Kidney (tissue), 14 donors: ENCODE results near the gene MYBPC2. TPM values are rescaled to one million over a fixed set of nuclear protein-coding genes. Genes with fewer than 3 reads are reported as not detected.

Experiments used
- DNase-seq, 5 donors: peaks; one replicate each; pipeline ENCODE4 v3.0.0-alpha.2; 2013 to 2020
- FAIRE-seq: peaks from 2 replicates; lab custom pipeline; 2012; peaks lifted over from hg19 to GRCh38; lab: Jason Lieb, UNC
- H3K27ac ChIP-seq, 2 donors: one replicate each; pipeline ENCODE4 v1.7.0; 2013; ENCODE audit warnings: low read depth in 2 of 2, low read length in 2 of 2, inconsistent platforms in 1 of 2
- H3K27me3 ChIP-seq: one replicate; pipeline ENCODE4 v1.7.1; 2013; ENCODE audit warnings: low read length, inconsistent platforms; ENCODE audit not compliant: control insufficient read depth, insufficient read depth
- H3K36me3 ChIP-seq, 3 donors: one replicate each; pipeline versions ENCODE4 v1.7.0 to v1.7.1; 2013; ENCODE audit warnings: low read length in 3 of 3, control low read depth in 1 of 3, inconsistent platforms in 1 of 3; ENCODE audit not compliant: insufficient read depth in 3 of 3, control insufficient read depth in 2 of 3
- H3K4me1 ChIP-seq, 3 donors: one replicate each; pipeline versions ENCODE4 v1.7.0 to v1.7.1; 2013; ENCODE audit warnings: low read length in 3 of 3, inconsistent platforms in 1 of 3, low read depth in 1 of 3; ENCODE audit not compliant: control insufficient read depth in 2 of 3, insufficient read depth in 2 of 3
- H3K4me3 ChIP-seq, 3 donors: one replicate each; pipeline versions ENCODE4 v1.7.0 to v1.8.1; 2013; ENCODE audit warnings: low read length in 3 of 3, control low read depth in 1 of 3, inconsistent platforms in 1 of 3
- H3K9ac ChIP-seq, 3 donors: one replicate each; pipeline versions ENCODE4 v1.7.0 to v1.7.1; 2013; ENCODE audit warnings: low read length in 3 of 3, control low read depth in 1 of 3, inconsistent platforms in 1 of 3
- H3K9me3 ChIP-seq, 3 donors: one replicate each; pipeline versions ENCODE4 v1.7.0 to v1.7.1; 2013; ENCODE audit warnings: low read length in 3 of 3, control low read depth in 1 of 3, inconsistent platforms in 1 of 3; ENCODE audit not compliant: control insufficient read depth in 2 of 3, insufficient read depth in 1 of 3
- intact Hi-C: fragments of 100-400 bp; cut with DNase I; formaldehyde crosslinking; loops from one replicate; pipeline ENCODE4 v1.11.1; 2022
- polyA plus RNA-seq: library from polyadenylated mRNA; stranded (reverse); fragments of 350-450 nt; fragmentation: Illumina TruSeq; extraction: RNeasy Lipid Tissue Mini Kit (QIAGEN cat#74804); gene quantifications from one replicate; pipeline ENCODE4 v1.2.3, GENCODE V29; 2014; ENCODE audit warnings: low read depth, low replicate concordance; ENCODE audit not compliant: insufficient read depth
- total RNA-seq: library from RNA; stranded (reverse); fragmentation: NEBNext Ultra II Directional; extraction: Animal tissue kit (Norgen Biotek cat#: 25700); gene quantifications from one replicate; pipeline ENCODE4 v1.2.1, GENCODE V29; 2021
- TF ChIP-seq, protein P1 (sequence below): IDR thresholded peaks from 3 replicates; pipeline ENCODE4 v1.5.1; 2012; ENCODE audit warnings: mild to moderate bottlenecking, moderate library complexity, borderline replicate concordance; ENCODE audit not compliant: insufficient read depth; ENCODE audit errors: extremely low read depth
- donor health status: control.
- donor health status: control.
- donor health status: control.
- donor health status: control.
- donor health status: control.
- donor health status: DM: yes; HTN: yes; CAD: no.
- donor health status: Normal renal cell carcinoma (clear cell type).

The MYBPC2 gene
- total and polyA plus RNA-seq, 2 donors from 2014 or later = 0.98 TPM; not detected in 1

GRCh38 chr19:50453243-50453642 lies 20.6 kb downstream of the MYBPC2 start:
- FAIRE-seq (no peak), DNase-seq (no peak)
- Histone ChIP-seq H3K4me3 (no peak overlapping the region), H3K27me3 (no peaks in the 10 kb centered on the region), H3K27ac (no peak overlapping the region), H3K9me3 (no peaks in the 10 kb centered on the region), H3K9ac (no peak overlapping the region), H3K4me1 (no peaks in the 10 kb centered on the region), H3K36me3 (no peaks in the 10 kb centered on the region)
- TF ChIP-seq, protein P1, sequence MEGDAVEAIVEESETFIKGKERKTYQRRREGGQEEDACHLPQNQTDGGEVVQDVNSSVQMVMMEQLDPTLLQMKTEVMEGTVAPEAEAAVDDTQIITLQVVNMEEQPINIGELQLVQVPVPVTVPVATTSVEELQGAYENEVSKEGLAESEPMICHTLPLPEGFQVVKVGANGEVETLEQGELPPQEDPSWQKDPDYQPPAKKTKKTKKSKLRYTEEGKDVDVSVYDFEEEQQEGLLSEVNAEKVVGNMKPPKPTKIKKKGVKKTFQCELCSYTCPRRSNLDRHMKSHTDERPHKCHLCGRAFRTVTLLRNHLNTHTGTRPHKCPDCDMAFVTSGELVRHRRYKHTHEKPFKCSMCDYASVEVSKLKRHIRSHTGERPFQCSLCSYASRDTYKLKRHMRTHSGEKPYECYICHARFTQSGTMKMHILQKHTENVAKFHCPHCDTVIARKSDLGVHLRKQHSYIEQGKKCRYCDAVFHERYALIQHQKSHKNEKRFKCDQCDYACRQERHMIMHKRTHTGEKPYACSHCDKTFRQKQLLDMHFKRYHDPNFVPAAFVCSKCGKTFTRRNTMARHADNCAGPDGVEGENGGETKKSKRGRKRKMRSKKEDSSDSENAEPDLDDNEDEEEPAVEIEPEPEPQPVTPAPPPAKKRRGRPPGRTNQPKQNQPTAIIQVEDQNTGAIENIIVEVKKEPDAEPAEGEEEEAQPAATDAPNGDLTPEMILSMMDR = no peak
- intact Hi-C loops = no loop called here

GRCh38 chr19:50455992-50456391 lies 23.3 kb downstream of the MYBPC2 start:
- H3K27me3 ChIP-seq = no peaks in the 10 kb centered on the region
- intact Hi-C loops = no loop called here
- DNase-seq = no peak

DNA sequence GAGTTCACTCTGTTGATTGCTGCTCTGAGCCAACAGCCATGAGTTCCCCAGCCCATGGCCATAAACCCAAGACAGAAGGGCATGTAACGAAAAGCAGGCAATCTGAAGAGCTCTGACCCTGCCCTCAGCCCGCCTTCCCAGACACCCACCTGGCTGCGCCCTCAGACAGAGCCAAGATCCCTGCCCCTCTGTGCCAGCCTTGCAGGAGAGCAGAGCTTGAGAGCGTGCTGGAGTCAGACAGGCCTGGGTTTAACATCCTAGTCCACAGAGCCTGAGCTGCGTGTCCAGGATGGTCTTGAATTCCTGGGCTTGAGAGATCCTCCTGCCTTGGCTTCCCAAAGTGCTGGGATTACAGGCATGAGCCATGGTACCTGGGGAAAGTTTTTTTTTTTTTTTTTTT lies 24.6 kb downstream of the MYBPC2 start:
- no peak for FAIRE-seq
- H3K27me3 ChIP-seq = no peaks in the 10 kb centered on the region
- intact Hi-C loops = no loop called here

More at GRCh38 chr19:50455992-50456391, 23.3 kb downstream of the MYBPC2 start:
- Histone ChIP-seq H3K9ac (no peak overlapping the region), H3K27ac (no peak overlapping the region), H3K4me3 (no peak overlapping the region), H3K4me1 (no peaks in the 10 kb centered on the region), H3K36me3 (no peaks in the 10 kb centered on the region), H3K9me3 (no peaks in the 10 kb centered on the region)
- FAIRE-seq = no peak
- TF ChIP-seq, protein P1 = no peak

More for the DNA sequence above, 24.6 kb downstream of the MYBPC2 start:
- Histone ChIP-seq H3K9ac (no peak overlapping the region), H3K27ac (no peak overlapping the region), H3K9me3 (no peaks in the 10 kb centered on the region), H3K4me3 (no peak overlapping the region), H3K36me3 (no peaks in the 10 kb centered on the region), H3K4me1 (no peaks in the 10 kb centered on the region)
- no peak for DNase-seq
- TF ChIP-seq, protein P1 = no peak
